ENCODE results near the gene SSH3. TPM values are rescaled to one million over a fixed set of nuclear protein-coding genes. Genes with fewer than 3 reads are reported as not detected.
A peak's percentile ranks its signal among the peaks of the same experiment; 100 is the strongest.

The SSH3 gene
- total RNA-seq, 1 donor from 2014 or later: 5.1 TPM

- Mint-ChIP-seq H3K36me3 (ENCODE audit: low read depth) (peaks cover 44% of the 10 kb centered on the region), H3K9me3 (peaks cover under 1% of the 10 kb centered on the region), H3K4me1 (peaks cover 3% of the 10 kb centered on the region), H3K27me3 (no peaks in the 10 kb centered on the region), H3K4me3 (no peak overlapping the region), H3K27ac (no peak overlapping the region)
- TF ChIP-seq, protein P1, sequence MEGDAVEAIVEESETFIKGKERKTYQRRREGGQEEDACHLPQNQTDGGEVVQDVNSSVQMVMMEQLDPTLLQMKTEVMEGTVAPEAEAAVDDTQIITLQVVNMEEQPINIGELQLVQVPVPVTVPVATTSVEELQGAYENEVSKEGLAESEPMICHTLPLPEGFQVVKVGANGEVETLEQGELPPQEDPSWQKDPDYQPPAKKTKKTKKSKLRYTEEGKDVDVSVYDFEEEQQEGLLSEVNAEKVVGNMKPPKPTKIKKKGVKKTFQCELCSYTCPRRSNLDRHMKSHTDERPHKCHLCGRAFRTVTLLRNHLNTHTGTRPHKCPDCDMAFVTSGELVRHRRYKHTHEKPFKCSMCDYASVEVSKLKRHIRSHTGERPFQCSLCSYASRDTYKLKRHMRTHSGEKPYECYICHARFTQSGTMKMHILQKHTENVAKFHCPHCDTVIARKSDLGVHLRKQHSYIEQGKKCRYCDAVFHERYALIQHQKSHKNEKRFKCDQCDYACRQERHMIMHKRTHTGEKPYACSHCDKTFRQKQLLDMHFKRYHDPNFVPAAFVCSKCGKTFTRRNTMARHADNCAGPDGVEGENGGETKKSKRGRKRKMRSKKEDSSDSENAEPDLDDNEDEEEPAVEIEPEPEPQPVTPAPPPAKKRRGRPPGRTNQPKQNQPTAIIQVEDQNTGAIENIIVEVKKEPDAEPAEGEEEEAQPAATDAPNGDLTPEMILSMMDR (IDR thresholded peaks at IDR 0.05): no peak
- DNase-seq: peak; percentile 14
- POLR2A ChIA-PET: interaction anchor here (0.7 to 2.9 kb wide), 5 partner anchors 13 to 158 kb away, joined by 3 to 13 read pairs (median 3); partner anchors contain the start of genes ANKRD13D and POLD4
- intact Hi-C loops (cut with micrococcal nuclease): no loop called here
- CTCF ChIA-PET: no interaction called here
- no peak for ATAC-seq (ENCODE audit: low read depth)
These were observed 1.3 kb upstream of the SSH3 start for GRCh38 chr11:67301951-67302516.

GRCh38 chr11:67302571-67303131 is 679 bp upstream of the SSH3 start:
- TF ChIP-seq, protein P1 (IDR thresholded peaks at IDR 0.05): no peak
- ChIA-PET POLR2A (interaction anchor here (0.6 to 2.9 kb wide), 11 partner anchors 9 to 184 kb away, joined by 3 to 13 read pairs (median 3); partner anchors contain the start of genes ANKRD13D, KDM2A and POLD4), CTCF (no interaction called here)
- peak overlapping the region; percentile 19 for H3K4me3 Mint-ChIP-seq
- ATAC-seq (ENCODE audit: low read depth): no peak
- H3K4me1 Mint-ChIP-seq: peaks cover 3% of the 10 kb centered on the region
- no peaks in the 10 kb centered on the region for H3K27me3 Mint-ChIP-seq
- intact Hi-C loops (cut with micrococcal nuclease): no loop called here
- no peak for DNase-seq
- peaks cover 43% of the 10 kb centered on the region for H3K36me3 Mint-ChIP-seq (ENCODE audit: low read depth)
- H3K27ac Mint-ChIP-seq: no peak overlapping the region
- no peaks in the 10 kb centered on the region for H3K9me3 Mint-ChIP-seq

DNA sequence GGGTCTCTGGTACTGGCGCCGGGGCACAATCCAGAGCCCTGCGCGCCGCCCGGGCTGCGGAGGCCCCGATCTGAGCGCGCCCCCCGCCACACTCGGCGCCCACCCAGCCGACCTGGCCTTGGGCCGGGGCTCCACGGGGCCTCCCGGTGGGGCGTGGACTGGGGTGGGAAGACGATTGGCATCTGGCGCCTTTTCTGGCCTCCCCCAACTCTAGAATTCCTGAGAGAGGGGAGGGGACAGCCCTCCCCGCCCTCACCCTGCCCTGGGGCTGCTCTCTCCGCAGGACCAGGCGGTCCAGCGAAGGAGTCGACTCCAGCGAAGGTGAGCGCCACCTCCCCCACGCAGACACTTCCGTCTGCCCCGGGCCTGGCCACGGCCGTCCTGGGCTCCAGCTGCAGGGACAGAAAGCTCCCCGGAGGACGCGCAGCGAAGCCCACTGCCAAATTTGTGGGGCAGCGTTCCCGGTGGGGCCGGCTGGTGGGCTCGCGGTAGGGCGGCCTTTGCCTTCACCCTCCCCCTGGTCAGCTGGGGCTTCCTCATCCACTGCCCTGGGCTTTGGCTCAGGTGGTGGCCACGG is 593 bp downstream of the SSH3 start:
- no peaks in the 10 kb centered on the region for H3K9me3 Mint-ChIP-seq
- ATAC-seq (ENCODE audit: low read depth) (peak; percentile 10), DNase-seq (no peak)
- ChIA-PET POLR2A (interaction anchor here (0.9 to 2.9 kb wide), 4 partner anchors 10 to 36 kb away, joined by 3 to 13 read pairs (median 4); partner anchors contain the start of gene ANKRD13D), CTCF (interaction anchor here (1.1 kb wide), 1 partner anchor 79 kb away, joined by 3 read pairs; no protein-coding TSS in a partner anchor)
- no peak overlapping the region for H3K4me3 Mint-ChIP-seq
- H3K4me1 Mint-ChIP-seq: peaks cover 2% of the 10 kb centered on the region
- H3K27ac Mint-ChIP-seq: no peak overlapping the region
- H3K36me3 Mint-ChIP-seq (ENCODE audit: low read depth): peaks cover 30% of the 10 kb centered on the region
- no peaks in the 10 kb centered on the region for H3K27me3 Mint-ChIP-seq
- intact Hi-C loops (cut with micrococcal nuclease): no loop called here
- TF ChIP-seq, protein P1 (IDR thresholded peaks at IDR 0.05): no peak

- intact Hi-C loops (cut with micrococcal nuclease): no loop called here
- Mint-ChIP-seq H3K4me3 (no peak overlapping the region), H3K9me3 (no peaks in the 10 kb centered on the region), H3K27me3 (no peaks in the 10 kb centered on the region), H3K4me1 (peaks cover 2% of the 10 kb centered on the region), H3K27ac (no peak overlapping the region), H3K36me3 (ENCODE audit: low read depth) (peaks cover 23% of the 10 kb centered on the region)
- POLR2A ChIA-PET: interaction anchor here (0.7 to 2.9 kb wide), 3 partner anchors 16 to 78 kb away, joined by 3 to 13 read pairs (median 9); partner anchors contain the start of gene ANKRD13D
- CTCF ChIA-PET: no interaction called here
- ATAC-seq (ENCODE audit: low read depth): no peak
- DNase-seq: no peak
- TF ChIP-seq, protein P1 (IDR thresholded peaks at IDR 0.05): no peak
These were observed 1.3 kb downstream of the SSH3 start for GRCh38 chr11:67304511-67305113.

Measured in activated B cell treated with CpG ODN at 0.5 μM for 24 hours (primary cell).